GM12878 (cell line): ENCODE results near the gene SAP25. TPM values are rescaled to one million over a fixed set of nuclear protein-coding genes. Genes with fewer than 3 reads are reported as not detected.

Experiments used
- ATAC-seq: fragments of 200-7000 bp; cut with Tn5 transposase; 3 replicates; pipeline ENCODE4 v1.9.1; 2020; ENCODE audit warnings: mild to moderate bottlenecking, moderate library complexity
- BruUV-seq: library from RNA; stranded (reverse); fragments of 400-500 nt; replicated peaks from 2 replicates; lab custom pipeline; 2021; lab: Mats Ljungman, UMichigan
- CTCF ChIA-PET: fragments of 300-600 bp; sonication (Branson Sonifier 250); formaldehyde crosslinking; extraction: SDS; loops from one replicate; lab custom pipeline; 2021; ENCODE audit warnings: inconsistent platforms; lab: Yijun Ruan, JAX
- POLR2A ChIA-PET: fragments of 350-600 bp; formaldehyde crosslinking; extraction: SDS; loops from one replicate; lab custom pipeline; 2021; ENCODE audit warnings: inconsistent platforms; lab: Charles Lee
- RAD21 ChIA-PET: fragments of 300-600 bp; sonication (Branson Sonifier 250); formaldehyde crosslinking; loops from one replicate; lab custom pipeline; 2023; ENCODE audit warnings: antibody characterized with exemption; ENCODE audit not compliant: unreplicated experiment; lab: Charles Lee
- SMC1A ChIA-PET: fragments of 300-600 bp; sonication (Branson Sonifier 250); formaldehyde crosslinking; loops from one replicate; lab custom pipeline; 2023; ENCODE audit not compliant: unreplicated experiment, uncharacterized antibody; lab: Charles Lee
- DNase-seq: peaks from one replicate; pipeline ENCODE4 v3.0.0-alpha.2; 2011; ENCODE audit warnings: low read depth, low spot score
- FAIRE-seq: peaks from 3 replicates; lab custom pipeline; 2011; peaks lifted over from hg19 to GRCh38; lab: Jason Lieb, UNC
- H2AFZ ChIP-seq: 2 replicates; pipeline ENCODE4 v1.6.0; 2011; ENCODE audit warnings: low read depth, low read length, control low read depth; ENCODE audit not compliant: control insufficient read depth
- H3K27ac ChIP-seq: 2 replicates; pipeline ENCODE4 v1.5.1; 2011; ENCODE audit warnings: control low read depth; ENCODE audit not compliant: control insufficient read depth, insufficient read depth
- H3K27me3 ChIP-seq, 2 experiments: replicated peaks in 1 of 2; 2 replicates each; pipeline versions ENCODE4 v1.6.0 to v1.6.1; 2011; ENCODE audit warnings: low read length in 1 of 2; ENCODE audit not compliant: control insufficient read depth in 2 of 2, insufficient read depth in 2 of 2
- H3K36me3 ChIP-seq, 2 experiments: 2 replicates each; pipeline ENCODE4 v1.5.1; 2011; ENCODE audit warnings: low read length in 1 of 2; ENCODE audit not compliant: control insufficient read depth in 2 of 2, insufficient read depth in 2 of 2
- H3K4me1 ChIP-seq: 2 replicates; pipeline ENCODE4 v1.6.1; 2011; ENCODE audit warnings: mild to moderate bottlenecking, low read length, moderate library complexity, mixed read lengths; ENCODE audit not compliant: control insufficient read depth, insufficient read depth
- H3K4me2 ChIP-seq: 2 replicates; pipeline ENCODE4 v1.6.0; 2011; ENCODE audit warnings: control low read depth; ENCODE audit not compliant: control insufficient read depth, insufficient read depth
- H3K4me3 ChIP-seq: fragments of 200-600 bp; sonication (generic); 2 replicates; pipeline ENCODE4 v1.5.1; 2016
- H3K79me2 ChIP-seq: 2 replicates; pipeline ENCODE4 v1.6.0; 2011; ENCODE audit warnings: low read length; ENCODE audit not compliant: control insufficient read depth, insufficient read depth
- H3K9ac ChIP-seq: 2 replicates; pipeline ENCODE4 v1.8.0; 2011; ENCODE audit warnings: low read length, control low read depth, mixed read lengths; ENCODE audit not compliant: control insufficient read depth, insufficient read depth
- H3K9me3 ChIP-seq: replicated peaks from 3 replicates; pipeline ENCODE4 v1.5.1; 2011; ENCODE audit warnings: mild to moderate bottlenecking, low read length; ENCODE audit not compliant: control insufficient read depth, insufficient read depth
- H4K20me1 ChIP-seq: 2 replicates; pipeline ENCODE4 v1.6.0; 2011; ENCODE audit not compliant: control insufficient read depth, insufficient read depth
- NR2C2 ChIP-seq: IDR thresholded peaks from 2 replicates; pipeline ENCODE4 v1.6.1; 2011; ENCODE audit warnings: borderline replicate concordance, low read depth; ENCODE audit not compliant: control insufficient read depth, insufficient read length
- SKIL ChIP-seq: fragments of 450-650 bp; IDR thresholded peaks from 2 replicates; pipeline ENCODE4 v1.6.1; 2017; ENCODE audit warnings: mild to moderate bottlenecking, low read depth, inconsistent platforms; ENCODE audit not compliant: poor library complexity, severe bottlenecking
- SUPT20H ChIP-seq: IDR thresholded peaks from 2 replicates; pipeline ENCODE4 v1.6.1; 2011; ENCODE audit warnings: low read depth, mild to moderate bottlenecking, low read length, moderate library complexity, borderline replicate concordance; ENCODE audit not compliant: control insufficient read depth
- WGBS: methylation state at CpG from one replicate; pipeline ENCODE4 v1.1.6; 2016; ENCODE audit warnings: low lambda C conversion rate; ENCODE audit not compliant: insufficient replicate concordance, insufficient coverage; ENCODE audit errors: missing lambda C conversion rate; 5-methylcytosine and 5-hydroxymethylcytosine counted together
- in situ Hi-C: fragments of 300-500 bp; cut with MboI; formaldehyde crosslinking; loops from 9 replicates; pipeline ENCODE4 v1.14.3; 2018; ENCODE audit warnings: mixed read lengths
- intact Hi-C: fragments of 100-400 bp; cut with micrococcal nuclease; formaldehyde crosslinking; loops from one replicate; pipeline ENCODE4 v1.14.2; 2022; ENCODE audit not compliant: unreplicated experiment
- polyA plus RNA-seq, 11 experiments: library from polyadenylated mRNA; depleted of rRNA in 4 of 11; unstranded in 6 of 11; stranded (reverse) in 5 of 11; fragments of >200 nt; fragmentation: Nextera tagmentation in 4 of 11; fragmentation: Illumina TruSeq in 1 of 11; extraction: Ambion mirVana in 4 of 11; extraction: Trizol in 1 of 11; gene quantifications; 1 replicate in 1 of 11; 2 replicates in 10 of 11; pipeline versions ENCODE4 v1.2.1 to v1.2.3, GENCODE V29; 2011 to 2016; ENCODE audit warnings: inconsistent platforms in 2 of 11, missing spikeins in 2 of 11, low read depth in 1 of 11
- total RNA-seq, 4 experiments: library from RNA; depleted of rRNA in 3 of 4; stranded (reverse); fragments of >200 nt in 3 of 4; fragmentation: Illumina TruSeq in 1 of 4; extraction: Trizol in 1 of 4; gene quantifications; 2 replicates each; pipeline versions ENCODE4 v1.2.1 to v1.2.3, GENCODE V29; 2013 to 2021
- TF ChIP-seq, protein P1 (sequence below): fragments of 450-650 bp; IDR thresholded peaks from 2 replicates; pipeline ENCODE4 v1.6.1; 2017; ENCODE audit warnings: mild to moderate bottlenecking, moderate library complexity

The SAP25 gene
- total and polyA plus RNA-seq, 10 of the 15 experiments (the other 5 are each of a cell fraction or from before 2014, with no cell fraction given): 0.14 to 8.6 (median 1.1) TPM

- ChIA-PET SMC1A (interaction anchor here (0.9 to 2.3 kb wide), 2 partner anchors 102 to 122 kb away, joined by 3 to 11 read pairs; no protein-coding TSS in a partner anchor), RAD21 (no interaction called here), CTCF (interaction anchor here (0.5 to 11.6 kb wide), 5 partner anchors 22 to 187 kb away, joined by 3 to 190 read pairs (median 21); partner anchors contain the start of genes MOSPD3 and POP7)
- in situ Hi-C loops: no loop called here
- TF ChIP-seq SKIL (no peak), SUPT20H (no peak), NR2C2 (no peak)
- TF ChIP-seq, protein P1, sequence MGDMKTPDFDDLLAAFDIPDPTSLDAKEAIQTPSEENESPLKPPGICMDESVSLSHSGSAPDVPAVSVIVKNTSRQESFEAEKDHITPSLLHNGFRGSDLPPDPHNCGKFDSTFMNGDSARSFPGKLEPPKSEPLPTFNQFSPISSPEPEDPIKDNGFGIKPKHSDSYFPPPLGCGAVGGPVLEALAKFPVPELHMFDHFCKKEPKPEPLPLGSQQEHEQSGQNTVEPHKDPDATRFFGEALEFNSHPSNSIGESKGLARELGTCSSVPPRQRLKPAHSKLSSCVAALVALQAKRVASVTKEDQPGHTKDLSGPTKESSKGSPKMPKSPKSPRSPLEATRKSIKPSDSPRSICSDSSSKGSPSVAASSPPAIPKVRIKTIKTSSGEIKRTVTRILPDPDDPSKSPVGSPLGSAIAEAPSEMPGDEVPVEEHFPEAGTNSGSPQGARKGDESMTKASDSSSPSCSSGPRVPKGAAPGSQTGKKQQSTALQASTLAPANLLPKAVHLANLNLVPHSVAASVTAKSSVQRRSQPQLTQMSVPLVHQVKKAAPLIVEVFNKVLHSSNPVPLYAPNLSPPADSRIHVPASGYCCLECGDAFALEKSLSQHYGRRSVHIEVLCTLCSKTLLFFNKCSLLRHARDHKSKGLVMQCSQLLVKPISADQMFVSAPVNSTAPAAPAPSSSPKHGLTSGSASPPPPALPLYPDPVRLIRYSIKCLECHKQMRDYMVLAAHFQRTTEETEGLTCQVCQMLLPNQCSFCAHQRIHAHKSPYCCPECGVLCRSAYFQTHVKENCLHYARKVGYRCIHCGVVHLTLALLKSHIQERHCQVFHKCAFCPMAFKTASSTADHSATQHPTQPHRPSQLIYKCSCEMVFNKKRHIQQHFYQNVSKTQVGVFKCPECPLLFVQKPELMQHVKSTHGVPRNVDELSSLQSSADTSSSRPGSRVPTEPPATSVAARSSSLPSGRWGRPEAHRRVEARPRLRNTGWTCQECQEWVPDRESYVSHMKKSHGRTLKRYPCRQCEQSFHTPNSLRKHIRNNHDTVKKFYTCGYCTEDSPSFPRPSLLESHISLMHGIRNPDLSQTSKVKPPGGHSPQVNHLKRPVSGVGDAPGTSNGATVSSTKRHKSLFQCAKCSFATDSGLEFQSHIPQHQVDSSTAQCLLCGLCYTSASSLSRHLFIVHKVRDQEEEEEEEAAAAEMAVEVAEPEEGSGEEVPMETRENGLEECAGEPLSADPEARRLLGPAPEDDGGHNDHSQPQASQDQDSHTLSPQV: no peak
- TF ChIP-seq, all 136 proteins: peak for 0
- POLR2A ChIA-PET: no interaction called here
- FAIRE-seq (no peak), ATAC-seq (no peak), DNase-seq (no peak)
- H3K9ac ChIP-seq: no peak overlapping the region
- intact Hi-C loops: no loop called here
- no peak overlapping the region for H2AFZ ChIP-seq
- no peak overlapping the region for H3K27ac ChIP-seq
- H3K27me3 ChIP-seq: no peaks in the 10 kb centered on the region
- H3K4me3 ChIP-seq: no peak overlapping the region
- no peaks in the 10 kb centered on the region for H4K20me1 ChIP-seq
- H3K9me3 ChIP-seq: no peaks in the 10 kb centered on the region
- peaks cover 4% of the 10 kb centered on the region for H3K4me1 ChIP-seq
- no peaks in the 10 kb centered on the region for H3K36me3 ChIP-seq
- peaks cover 7% of the 10 kb centered on the region for H3K79me2 ChIP-seq
- no TSS peak for BruUV-seq
- H3K4me2 ChIP-seq: no peak overlapping the region
- WGBS: 46% methylated on average over 20 of the region's 20 CpGs
Observed at GRCh38 chr7:100590077-100590737, 16.5 kb upstream of the SAP25 start.
